Keratinocyte (primary cell): Measurements from ENCODE around the gene SYPL2. TPM values are rescaled to one million over a fixed set of nuclear protein-coding genes. Genes with fewer than 3 reads are reported as not detected.

Experiments used
- DNase-seq: peaks from one replicate; pipeline ENCODE4 v3.0.0-alpha.2; 2011; ENCODE audit warnings: low read depth, missing footprints, low spot score
- FAIRE-seq: peaks from 2 replicates; lab custom pipeline; 2011; peaks lifted over from hg19 to GRCh38; lab: Jason Lieb, UNC
- H2AFZ ChIP-seq: 2 replicates; pipeline ENCODE4 v1.6.0; 2012; ENCODE audit warnings: low read length, control low read depth, inconsistent platforms; ENCODE audit not compliant: control insufficient read depth
- H3K27ac ChIP-seq: 2 replicates; pipeline ENCODE4 v1.5.1; 2011; ENCODE audit warnings: low read length; ENCODE audit not compliant: control insufficient read depth, insufficient read depth
- H3K27me3 ChIP-seq: 3 replicates; pipeline ENCODE4 v1.6.0; 2011; ENCODE audit warnings: low read length; ENCODE audit not compliant: control insufficient read depth, insufficient read depth; ENCODE audit errors: extremely low read depth
- H3K36me3 ChIP-seq, 2 experiments: 2 replicates in 1 of 2; 3 replicates in 1 of 2; pipeline ENCODE4 v1.5.1; 2011; ENCODE audit warnings: low read length in 2 of 2, mild to moderate bottlenecking in 1 of 2; ENCODE audit not compliant: control insufficient read depth in 2 of 2, insufficient read depth in 2 of 2; ENCODE audit errors: extremely low read depth in 1 of 2
- H3K4me1 ChIP-seq: 3 replicates; pipeline ENCODE4 v1.5.1; 2011; ENCODE audit warnings: low read length; ENCODE audit not compliant: control insufficient read depth, insufficient read depth; ENCODE audit errors: extremely low read depth
- H3K4me2 ChIP-seq: 3 replicates; pipeline ENCODE4 v1.6.0; 2011; ENCODE audit warnings: low read depth, low read length; ENCODE audit not compliant: control insufficient read depth, insufficient read depth; ENCODE audit errors: extremely low read depth
- H3K4me3 ChIP-seq, 3 experiments: fragments of 200-600 bp in 1 of 3; sonication (generic) in 1 of 3; 2 replicates in 2 of 3; 3 replicates in 1 of 3; pipeline ENCODE4 v1.5.1; 2011 to 2016; ENCODE audit warnings: low read length in 3 of 3, mild to moderate bottlenecking in 3 of 3, control low read depth in 2 of 3, inconsistent platforms in 1 of 3, low read depth in 1 of 3, mixed read lengths in 1 of 3, mixed run types in 1 of 3, moderate library complexity in 1 of 3; ENCODE audit not compliant: control insufficient read depth in 2 of 3, insufficient read depth in 2 of 3; ENCODE audit errors: extremely low read depth in 1 of 3
- H3K79me2 ChIP-seq: 2 replicates; pipeline ENCODE4 v1.6.0; 2012; ENCODE audit warnings: low read length; ENCODE audit not compliant: control insufficient read depth, insufficient read depth
- H3K9ac ChIP-seq: 3 replicates; pipeline ENCODE4 v1.6.0; 2011; ENCODE audit warnings: low read length; ENCODE audit not compliant: control insufficient read depth, insufficient read depth; ENCODE audit errors: extremely low read depth
- H3K9me1 ChIP-seq: 3 replicates; pipeline ENCODE4 v1.6.0; 2011; ENCODE audit warnings: low read length; ENCODE audit not compliant: control insufficient read depth, insufficient read depth; ENCODE audit errors: extremely low read depth
- H3K9me3 ChIP-seq: 2 replicates; pipeline ENCODE4 v1.5.1; 2012; ENCODE audit warnings: low read depth, low read length; ENCODE audit not compliant: control insufficient read depth
- H4K20me1 ChIP-seq: 3 replicates; pipeline ENCODE4 v1.6.0; 2011; ENCODE audit warnings: low read length; ENCODE audit not compliant: control insufficient read depth, insufficient read depth; ENCODE audit errors: extremely low read depth
- EZH2 ChIP-seq: IDR thresholded peaks from one replicate; pipeline ENCODE4 v1.6.1; 2012; ENCODE audit warnings: inconsistent platforms, mild to moderate bottlenecking, low read length, moderate library complexity
- dilution Hi-C: fragments of 300-500 bp; cut with MboI; formaldehyde crosslinking; loops from one replicate; pipeline ENCODE4 v1.7.0; 2020; ENCODE audit warnings: low sequenced_read_pairs; ENCODE audit not compliant: extremely low pct_ligation_motif_present
- polyA plus RNA-seq, 5 experiments: library from polyadenylated mRNA; depleted of rRNA in 3 of 5; stranded (reverse) in 3 of 5; stranded (forward) in 1 of 5; unstranded in 1 of 5; fragments of >200 nt; gene quantifications; 1 replicate in 1 of 5; 2 replicates in 3 of 5; 3 replicates in 1 of 5; pipeline versions ENCODE4 v1.2.1 to v1.2.3, GENCODE V29; 2011 to 2012; ENCODE audit warnings: missing spikeins in 2 of 5, low read depth in 1 of 5, low replicate concordance in 1 of 5
- TF ChIP-seq, protein P1 (sequence below), 3 experiments: IDR thresholded peaks in 1 of 3; conservative IDR thresholded peaks in 1 of 3; optimal IDR thresholded peaks in 1 of 3; 2 replicates in 2 of 3; 3 replicates in 1 of 3; pipeline versions ENCODE3 to v1.5.1; 2011; ENCODE audit warnings: low read length in 3 of 3, mild to moderate bottlenecking in 3 of 3, moderate library complexity in 2 of 3, control low read depth in 1 of 3, inconsistent platforms in 1 of 3; ENCODE audit not compliant: insufficient read depth in 2 of 3; ENCODE audit errors: extremely low read depth in 1 of 3

SYPL2 gene
- polyA plus RNA-seq, 1 donor (not counting 4 experiments of a cell fraction or from before 2014, with no cell fraction given): not detected

- TF ChIP-seq EZH2: no peak
- TF ChIP-seq, protein P1, sequence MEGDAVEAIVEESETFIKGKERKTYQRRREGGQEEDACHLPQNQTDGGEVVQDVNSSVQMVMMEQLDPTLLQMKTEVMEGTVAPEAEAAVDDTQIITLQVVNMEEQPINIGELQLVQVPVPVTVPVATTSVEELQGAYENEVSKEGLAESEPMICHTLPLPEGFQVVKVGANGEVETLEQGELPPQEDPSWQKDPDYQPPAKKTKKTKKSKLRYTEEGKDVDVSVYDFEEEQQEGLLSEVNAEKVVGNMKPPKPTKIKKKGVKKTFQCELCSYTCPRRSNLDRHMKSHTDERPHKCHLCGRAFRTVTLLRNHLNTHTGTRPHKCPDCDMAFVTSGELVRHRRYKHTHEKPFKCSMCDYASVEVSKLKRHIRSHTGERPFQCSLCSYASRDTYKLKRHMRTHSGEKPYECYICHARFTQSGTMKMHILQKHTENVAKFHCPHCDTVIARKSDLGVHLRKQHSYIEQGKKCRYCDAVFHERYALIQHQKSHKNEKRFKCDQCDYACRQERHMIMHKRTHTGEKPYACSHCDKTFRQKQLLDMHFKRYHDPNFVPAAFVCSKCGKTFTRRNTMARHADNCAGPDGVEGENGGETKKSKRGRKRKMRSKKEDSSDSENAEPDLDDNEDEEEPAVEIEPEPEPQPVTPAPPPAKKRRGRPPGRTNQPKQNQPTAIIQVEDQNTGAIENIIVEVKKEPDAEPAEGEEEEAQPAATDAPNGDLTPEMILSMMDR (optimal IDR thresholded peaks at IDR 0.05 in 1 of 3, IDR thresholded peaks at IDR 0.05 in 1 of 3, conservative IDR thresholded peaks at IDR 0.05 in 1 of 3; ENCODE audit: extremely low read depth in 1 of 3, insufficient read depth in 2 of 3, low read length in 3 of 3): no peak
- no peak overlapping the region for H3K9ac ChIP-seq
- no peak overlapping the region for H3K4me3 ChIP-seq
- H3K9me1 ChIP-seq: no peaks in the 10 kb centered on the region
- dilution Hi-C loops: no loop called here
- no peak overlapping the region for H3K27ac ChIP-seq
- H3K36me3 ChIP-seq: peaks cover 11 to 15% of the 10 kb centered on the region in 2 experiments
- FAIRE-seq (no peak), DNase-seq (no peak)
- no peaks in the 10 kb centered on the region for H4K20me1 ChIP-seq
- peaks cover 7% of the 10 kb centered on the region for H3K79me2 ChIP-seq
- no peak overlapping the region for H3K4me2 ChIP-seq
- no peaks in the 10 kb centered on the region for H3K27me3 ChIP-seq
- H3K4me1 ChIP-seq: peaks cover 23% of the 10 kb centered on the region
- H3K9me3 ChIP-seq: no peaks in the 10 kb centered on the region
- H2AFZ ChIP-seq: no peak overlapping the region
Measured at GRCh38 chr1:109495738-109496137, 29.4 kb downstream of the SYPL2 start.

- Histone ChIP-seq H3K36me3 (peaks cover 8 to 12% of the 10 kb centered on the region in 2 experiments), H3K9me3 (no peaks in the 10 kb centered on the region), H4K20me1 (no peaks in the 10 kb centered on the region), H2AFZ (no peak overlapping the region), H3K4me1 (peaks cover 23% of the 10 kb centered on the region), H3K4me3 (no peak overlapping the region), H3K27me3 (no peaks in the 10 kb centered on the region), H3K4me2 (no peak overlapping the region), H3K9ac (no peak overlapping the region), H3K79me2 (peaks cover 7% of the 10 kb centered on the region), H3K9me1 (no peaks in the 10 kb centered on the region), H3K27ac (no peak overlapping the region)
- dilution Hi-C loops: no loop called here
- no peak for DNase-seq
- FAIRE-seq: no peak
- TF ChIP-seq, protein P1 (optimal IDR thresholded peaks at IDR 0.05 in 1 of 3, IDR thresholded peaks at IDR 0.05 in 1 of 3, conservative IDR thresholded peaks at IDR 0.05 in 1 of 3; ENCODE audit: extremely low read depth in 1 of 3, insufficient read depth in 2 of 3, low read length in 3 of 3): no peak
- TF ChIP-seq EZH2: no peak
Measured at GRCh38 chr1:109497449-109498160, 31.3 kb downstream of the SYPL2 start.
